Sigmoid colon (tissue), 7 donors: ENCODE measurements around the gene WDR91. TPM values are rescaled to one million over a fixed set of nuclear protein-coding genes. Genes with fewer than 3 reads are reported as not detected.

Experiments
- DNase-seq: peaks from one replicate; pipeline ENCODE4 v3.0.0-alpha.2; 2019
- H3K27ac ChIP-seq, 4 donors: fragments of 200-600 bp; sonication (generic); one replicate each; pipeline ENCODE4 v1.5.1; 2016 to 2019; ENCODE audit warnings: mild to moderate bottlenecking in 1 of 4
- H3K27me3 ChIP-seq, 3 donors: fragments of 200-600 bp; sonication (generic); one replicate each; pipeline ENCODE4 v1.5.1; 2019; ENCODE audit warnings: mild to moderate bottlenecking in 1 of 3
- H3K36me3 ChIP-seq, 4 donors: fragments of 200-600 bp; sonication (generic); one replicate each; pipeline ENCODE4 v1.5.1; 2016 to 2019
- H3K4me1 ChIP-seq, 4 donors: fragments of 200-600 bp; sonication (generic); one replicate each; pipeline ENCODE4 v1.5.1; 2017 to 2019
- H3K4me3 ChIP-seq, 4 donors: fragments of 200-600 bp; sonication (generic); one replicate each; pipeline ENCODE4 v1.5.1; 2017 to 2019; ENCODE audit warnings: mild to moderate bottlenecking in 2 of 4, moderate library complexity in 1 of 4
- H3K9me3 ChIP-seq, 4 donors: fragments of 200-600 bp in 3 of 4; sonication (generic) in 3 of 4; one replicate each; pipeline versions ENCODE4 v1.5.1 to v1.6.1; 2013 to 2019
- CTCF ChIP-seq, 4 experiments: fragments of 450-650 bp in 3 of 4; fragments of 200-600 bp in 1 of 4; IDR thresholded peaks; one replicate each; pipeline ENCODE4 v1.5.1; 2016 to 2019; ENCODE audit warnings: antibody characterized with exemption in 4 of 4, mild to moderate bottlenecking in 3 of 4, moderate library complexity in 2 of 4
- EP300 ChIP-seq, 4 donors: sonication (generic); formaldehyde crosslinking; IDR thresholded peaks; one replicate each; pipeline ENCODE4 v1.6.1; 2017; ENCODE audit warnings: antibody characterized with exemption in 4 of 4
- POLR2A ChIP-seq, 2 donors: fragments of 450-650 bp; IDR thresholded peaks; one replicate each; pipeline ENCODE4 v1.6.1; 2016; ENCODE audit warnings: antibody characterized with exemption in 2 of 2, mild to moderate bottlenecking in 2 of 2, moderate library complexity in 2 of 2
- POLR2AphosphoS5 ChIP-seq, 4 donors: sonication (generic); formaldehyde crosslinking; IDR thresholded peaks; one replicate each; pipeline ENCODE4 v1.6.1; 2017; ENCODE audit warnings: antibody characterized with exemption in 4 of 4
- WGBS, 2 donors: extraction: QIAGEN DNeasy Blood & Tissue Kit; methylation state at CpG; one replicate each; pipeline ENCODE4 v1.1.7; 2013; 5-methylcytosine and 5-hydroxymethylcytosine counted together
- intact Hi-C: fragments of 100-400 bp; cut with DNase I; formaldehyde crosslinking; loops from one replicate; pipeline ENCODE4 v1.15.1; 2023
- polyA plus RNA-seq, 3 donors: library from polyadenylated mRNA; stranded (reverse); fragments of 200-250 nt; gene quantifications; one replicate each; pipeline ENCODE4 v1.2.3, GENCODE V29; 2013
- total RNA-seq, 4 donors: library from RNA; depleted of rRNA; stranded (reverse); fragments of >200 nt; gene quantifications; one replicate each; pipeline ENCODE4 v1.1.0, GENCODE V29; 2016
- donor health status: healthy with polysubstance abuse.
- donor health status: Bipolar disorder and iron deficiency.
- donor health status: healthy.

The WDR91 gene
- total and polyA plus RNA-seq, 7 donors: 2.1 to 14.1 (median 11.0) TPM

DNA sequence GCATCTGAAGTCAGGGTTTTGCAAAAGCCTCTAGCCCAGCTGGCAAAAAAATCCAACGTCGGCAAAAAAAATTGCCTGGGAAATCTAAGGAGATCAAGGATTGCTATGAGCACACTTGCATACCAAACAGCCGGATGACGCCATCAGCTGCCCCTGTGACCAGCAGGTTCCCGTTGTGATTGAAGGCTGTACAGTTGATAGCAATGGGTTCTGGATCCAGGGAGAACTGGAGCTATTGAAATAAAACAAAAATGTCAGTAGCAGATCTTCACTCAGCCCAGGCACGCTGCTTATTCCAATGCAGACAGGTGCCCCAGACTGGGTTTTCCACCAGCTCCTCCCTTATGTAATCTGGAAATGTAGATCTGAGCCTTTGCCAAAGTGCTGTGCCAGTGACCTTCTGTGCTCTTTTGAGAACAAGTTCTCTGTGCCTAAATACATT, 22.1 kb downstream of the WDR91 start:
- Histone ChIP-seq H3K9me3 (no peaks in the 10 kb centered on the region), H3K27me3 (no peaks in the 10 kb centered on the region), H3K4me3 (no peak overlapping the region), H3K27ac (peak overlapping the region in 1 of 4 donors; percentile 10), H3K4me1 (no peaks in the 10 kb centered on the region), H3K36me3 (peaks cover 31 to 84% (median 48%) of the 10 kb centered on the region in 4 donors)
- TF ChIP-seq POLR2AphosphoS5 (IDR thresholded peaks at IDR 0.05): no peak
- TF ChIP-seq CTCF (IDR thresholded peaks at IDR 0.05): no peak
- no peak for TF ChIP-seq POLR2A (IDR thresholded peaks at IDR 0.05)
- no peak for TF ChIP-seq EP300 (IDR thresholded peaks at IDR 0.05)
- no peak for DNase-seq
- 95 to 96% methylated on average over 6 of the region's 6 CpGs for WGBS, 2 donors
- intact Hi-C loops: no loop called here

- intact Hi-C loops: no loop called here
Observed at GRCh38 chr7:135188298-135188984, 22.9 kb downstream of the WDR91 start.

GRCh38 chr7:135186841-135187253, 24.5 kb downstream of the WDR91 start:
- Histone ChIP-seq H3K4me1 (no peaks in the 10 kb centered on the region), H3K36me3 (peaks cover 19 to 85% (median 40%) of the 10 kb centered on the region in 4 donors), H3K4me3 (no peak overlapping the region), H3K27me3 (no peaks in the 10 kb centered on the region), H3K9me3 (peaks cover 0 to 13% (median 5%) of the 10 kb centered on the region in 4 donors), H3K27ac (no peak overlapping the region)
- DNase-seq: no peak
- 87 to 88% methylated on average over 12 of the region's 12 CpGs for WGBS, 2 donors
- intact Hi-C loops: no loop called here
- TF ChIP-seq POLR2A (IDR thresholded peaks at IDR 0.05) (no peak), POLR2AphosphoS5 (IDR thresholded peaks at IDR 0.05) (no peak)

More at GRCh38 chr7:135188298-135188984, 22.9 kb downstream of the WDR91 start:
- 94 to 97% methylated on average over 12 of the region's 12 CpGs for WGBS, 2 donors
- Histone ChIP-seq H3K27ac (no peak overlapping the region), H3K4me1 (no peaks in the 10 kb centered on the region), H3K36me3 (peaks cover 30 to 84% (median 45%) of the 10 kb centered on the region in 4 donors), H3K4me3 (no peak overlapping the region), H3K27me3 (no peaks in the 10 kb centered on the region), H3K9me3 (no peaks in the 10 kb centered on the region)
- no peak for TF ChIP-seq POLR2A (IDR thresholded peaks at IDR 0.05)
- no peak for TF ChIP-seq CTCF (IDR thresholded peaks at IDR 0.05)
- no peak for TF ChIP-seq EP300 (IDR thresholded peaks at IDR 0.05)
- no peak for TF ChIP-seq POLR2AphosphoS5 (IDR thresholded peaks at IDR 0.05)
- DNase-seq: no peak

DNA sequence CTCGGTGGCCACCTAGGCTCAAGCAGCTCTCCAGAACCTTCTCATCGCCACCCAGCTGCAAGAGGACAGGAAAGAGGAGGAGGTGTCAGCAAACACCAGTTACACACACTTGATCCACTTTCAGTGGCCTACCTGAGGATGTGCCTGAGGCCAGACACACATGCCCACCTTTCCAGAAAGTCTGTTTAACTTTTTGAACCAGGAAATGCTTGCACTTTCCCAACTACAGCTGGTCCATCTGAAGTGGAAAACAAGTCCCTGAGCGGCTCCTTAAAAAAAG, 25.1 kb downstream of the WDR91 start:
- intact Hi-C loops: no loop called here
- Histone ChIP-seq H3K36me3 (peaks cover 19 to 84% (median 40%) of the 10 kb centered on the region in 4 donors), H3K27ac (no peak overlapping the region), H3K4me3 (no peak overlapping the region), H3K27me3 (no peaks in the 10 kb centered on the region), H3K9me3 (peaks cover 0 to 17% (median 9%) of the 10 kb centered on the region in 4 donors), H3K4me1 (no peaks in the 10 kb centered on the region)
- WGBS, 2 donors: 93% methylated on average over 3 of the region's 3 CpGs
- TF ChIP-seq EP300 (IDR thresholded peaks at IDR 0.05): no peak
- TF ChIP-seq CTCF (IDR thresholded peaks at IDR 0.05): no peak
- TF ChIP-seq POLR2A (IDR thresholded peaks at IDR 0.05): no peak
- no peak for TF ChIP-seq POLR2AphosphoS5 (IDR thresholded peaks at IDR 0.05)
- no peak for DNase-seq

- Histone ChIP-seq H3K27me3 (no peaks in the 10 kb centered on the region), H3K4me3 (no peak overlapping the region), H3K36me3 (peaks cover 19 to 83% (median 40%) of the 10 kb centered on the region in 4 donors), H3K27ac (no peak overlapping the region), H3K4me1 (no peaks in the 10 kb centered on the region), H3K9me3 (peaks cover 0 to 22% (median 13%) of the 10 kb centered on the region in 4 donors)
- TF ChIP-seq POLR2A (IDR thresholded peaks at IDR 0.05): no peak
- no peak for TF ChIP-seq EP300 (IDR thresholded peaks at IDR 0.05)
- TF ChIP-seq POLR2AphosphoS5 (IDR thresholded peaks at IDR 0.05): no peak
- no peak for TF ChIP-seq CTCF (IDR thresholded peaks at IDR 0.05)
- intact Hi-C loops: no loop called here
- 83 to 94% methylated on average over 7 of the region's 7 CpGs for WGBS, 2 donors
- DNase-seq: no peak
Observed at GRCh38 chr7:135185471-135186260, 25.7 kb downstream of the WDR91 start.
